Lower leg skin (tissue), 3 donors: Measurements from ENCODE around the gene FBXO45.

Experiments used
- CTCF ChIP-seq, 3 donors: fragments of 450-650 bp; IDR thresholded peaks; one replicate each; pipeline ENCODE4 v1.5.1; 2016; ENCODE audit warnings: antibody characterized with exemption in 3 of 3, mild to moderate bottlenecking in 3 of 3, moderate library complexity in 2 of 3
- POLR2A ChIP-seq, 2 donors: fragments of 450-650 bp; IDR thresholded peaks; one replicate each; pipeline ENCODE4 v1.6.1; 2016 to 2017; ENCODE audit warnings: antibody characterized with exemption in 2 of 2, mild to moderate bottlenecking in 1 of 2, moderate library complexity in 1 of 2

GRCh38 chr3:196624907-196625306 is 56.4 kb downstream of the FBXO45 start:
- TF ChIP-seq CTCF (IDR thresholded peaks at IDR 0.05) (no peak), POLR2A (IDR thresholded peaks at IDR 0.05) (no peak)
